IMR-90 (cell line): ENCODE measurements around the gene SEMA6A.

Experiments used
- BHLHE40 ChIP-seq: fragments of 150-350 bp; IDR thresholded peaks from 2 replicates; pipeline ENCODE4 v1.6.1; 2016; ENCODE audit warnings: mild to moderate bottlenecking, low read depth, low read length
- CTCF ChIP-seq: conservative IDR thresholded peaks from 2 replicates; pipeline ENCODE4 v1.5.1; 2012; ENCODE audit warnings: mild to moderate bottlenecking, low read depth, low read length, improper control_type of control experiment
- FOS ChIP-seq: fragments of 150-350 bp; IDR thresholded peaks from 2 replicates; pipeline ENCODE4 v1.6.1; 2016; ENCODE audit warnings: low read depth, low read length
- MAFK ChIP-seq: IDR thresholded peaks from 2 replicates; pipeline ENCODE4 v1.6.1; 2012; ENCODE audit warnings: low read depth, low read length, improper control_type of control experiment
- MAZ ChIP-seq: IDR thresholded peaks from 2 replicates; pipeline ENCODE4 v1.6.1; 2012; ENCODE audit warnings: low read depth, mild to moderate bottlenecking, low read length, improper control_type of control experiment, moderate library complexity, borderline replicate concordance
- MXI1 ChIP-seq: IDR thresholded peaks from 2 replicates; pipeline ENCODE4 v1.6.1; 2012; ENCODE audit warnings: low read depth, mild to moderate bottlenecking, low read length, moderate library complexity, borderline replicate concordance
- POLR2A ChIP-seq: IDR thresholded peaks from 2 replicates; pipeline ENCODE4 v1.6.1; 2012; ENCODE audit warnings: mild to moderate bottlenecking, low read depth, low read length
- RAD21 ChIP-seq: IDR thresholded peaks from 2 replicates; pipeline ENCODE4 v1.6.1; 2012; ENCODE audit warnings: low read length, improper control_type of control experiment
- RCOR1 ChIP-seq: IDR thresholded peaks from 2 replicates; pipeline ENCODE4 v1.6.1; 2012; ENCODE audit warnings: mild to moderate bottlenecking, low read length, improper control_type of control experiment; ENCODE audit not compliant: insufficient replicate concordance
- RFX5 ChIP-seq: IDR thresholded peaks from 2 replicates; pipeline ENCODE4 v1.8.0; 2012; ENCODE audit warnings: low read depth, mild to moderate bottlenecking, low read length, moderate library complexity
- SMC3 ChIP-seq: fragments of 150-350 bp; IDR thresholded peaks from 2 replicates; pipeline ENCODE4 v1.6.1; 2016; ENCODE audit warnings: low read depth, mild to moderate bottlenecking, antibody characterized with exemption, low read length, moderate library complexity
- USF2 ChIP-seq: fragments of 150-350 bp; IDR thresholded peaks from 2 replicates; pipeline ENCODE4 v1.6.1; 2017; ENCODE audit warnings: mild to moderate bottlenecking, antibody characterized with exemption, low read length, low read depth

DNA sequence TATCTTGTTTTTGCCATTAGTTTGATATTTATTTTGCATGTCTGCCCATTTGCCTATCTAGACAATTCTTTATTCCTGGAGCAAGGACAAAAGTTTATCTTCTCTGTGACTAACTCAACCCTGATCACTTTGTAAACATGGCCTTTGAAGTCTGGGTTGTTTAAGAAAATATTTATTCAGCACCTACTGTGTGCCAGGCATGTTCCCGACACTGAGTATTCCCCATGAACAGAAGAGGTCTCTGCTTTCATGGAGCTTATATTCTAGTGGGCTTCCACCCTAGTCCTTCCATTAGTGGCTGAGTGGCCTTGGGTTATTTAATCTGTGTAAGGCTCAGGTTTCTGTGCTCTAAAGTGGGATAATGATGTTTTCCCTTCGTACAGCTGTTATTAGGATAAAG is 49.7 kb downstream of the SEMA6A start:
- TF ChIP-seq MAFK, result no peak
- TF ChIP-seq BHLHE40, result no peak
- no peak for TF ChIP-seq CTCF
- TF ChIP-seq SMC3, result no peak
- TF ChIP-seq POLR2A, result no peak
- no peak for TF ChIP-seq FOS
- TF ChIP-seq RAD21, result no peak
- TF ChIP-seq RFX5, result no peak
- TF ChIP-seq MAZ, result no peak
- no peak for TF ChIP-seq MXI1
- TF ChIP-seq RCOR1, result no peak
- no peak for TF ChIP-seq USF2
